DOHH2 (cell line): Measurements from ENCODE around the gene DDR2.

ENCODE experiments used
- H3F3A ChIP-seq: fragments of 200-600 bp; sonication (generic), shearing (Covaris generic); 2 replicates; pipeline ENCODE4 v1.6.0; 2016; ENCODE audit warnings: antibody characterized with exemption, mild to moderate bottlenecking; ENCODE audit not compliant: control insufficient read depth, insufficient read depth
- H3K27ac ChIP-seq: fragments of 200-600 bp; sonication (generic); 2 replicates; pipeline ENCODE4 v1.5.1; 2014; ENCODE audit warnings: low read depth, mild to moderate bottlenecking, low read length, moderate library complexity
- H3K27me3 ChIP-seq: fragments of 200-600 bp; sonication (generic); 2 replicates; pipeline ENCODE4 v1.6.1; 2014; ENCODE audit warnings: mild to moderate bottlenecking, low read length, mixed read lengths; ENCODE audit not compliant: control insufficient read depth
- H3K36me3 ChIP-seq: fragments of 200-600 bp; sonication (generic); 2 replicates; pipeline ENCODE4 v1.6.1; 2014; ENCODE audit warnings: mild to moderate bottlenecking, low read length, moderate library complexity, mixed read lengths; ENCODE audit not compliant: control insufficient read depth
- H3K4me1 ChIP-seq: fragments of 200-600 bp; sonication (generic); 2 replicates; pipeline ENCODE4 v1.6.1; 2014; ENCODE audit warnings: mild to moderate bottlenecking, low read length, mixed read lengths; ENCODE audit not compliant: control insufficient read depth
- H3K4me2 ChIP-seq: fragments of 200-600 bp; sonication (generic); 2 replicates; pipeline ENCODE4 v1.6.0; 2014; ENCODE audit warnings: mild to moderate bottlenecking, low read length, moderate library complexity
- H3K4me3 ChIP-seq: fragments of 200-600 bp; sonication (generic); 2 replicates; pipeline ENCODE4 v1.5.1; 2014; ENCODE audit warnings: mild to moderate bottlenecking, low read length, mixed read lengths
- H3K79me2 ChIP-seq: fragments of 200-600 bp; sonication (generic); 2 replicates; pipeline ENCODE4 v1.6.1; 2014; ENCODE audit warnings: mild to moderate bottlenecking, low read length, mixed read lengths; ENCODE audit not compliant: control insufficient read depth
- H3K9me2 ChIP-seq: fragments of 200-600 bp; sonication (generic); replicated peaks from 2 replicates; pipeline ENCODE4 v1.6.1; 2014; ENCODE audit warnings: mild to moderate bottlenecking, low read length, mixed read lengths; ENCODE audit not compliant: control insufficient read depth
- H3K9me3 ChIP-seq: fragments of 200-600 bp; sonication (generic); 2 replicates; pipeline ENCODE4 v1.6.1; 2014; ENCODE audit warnings: antibody characterized with exemption, low read length, mixed read lengths; ENCODE audit not compliant: control insufficient read depth, insufficient read depth
- H4K20me1 ChIP-seq: fragments of 200-600 bp; sonication (generic); 2 replicates; pipeline ENCODE4 v1.6.0; 2014; ENCODE audit warnings: low read depth, mild to moderate bottlenecking, antibody characterized with exemption, low read length, moderate library complexity; ENCODE audit not compliant: control insufficient read depth, insufficient read depth
- CTCF ChIP-seq: fragments of 200-600 bp; sonication (generic); IDR thresholded peaks from one replicate; pipeline ENCODE4 v1.5.1; 2014; ENCODE audit warnings: antibody characterized with exemption, mild to moderate bottlenecking, low read depth, low read length; ENCODE audit not compliant: poor library complexity, severe bottlenecking
- EZH2phosphoT487 ChIP-seq: fragments of 200-600 bp; sonication (generic); IDR thresholded peaks from 2 replicates; pipeline ENCODE4 v1.6.1; 2017; ENCODE audit warnings: borderline replicate concordance, mild to moderate bottlenecking, antibody characterized with exemption, low read length, moderate library complexity, mixed read lengths

DDR2 gene

GRCh38 chr1:162765788-162766187 is 133.5 kb downstream of the DDR2 start:
- TF ChIP-seq CTCF (no peak), EZH2phosphoT487 (no peak)
- no peak overlapping the region for H3K4me3 ChIP-seq
- no peak overlapping the region for H3K27ac ChIP-seq
- H3K79me2 ChIP-seq: no peaks in the 10 kb centered on the region
- H3K4me2 ChIP-seq: no peak overlapping the region
- no peaks in the 10 kb centered on the region for H3K9me3 ChIP-seq
- H3K27me3 ChIP-seq: peaks cover 2% of the 10 kb centered on the region; the same call in 1 of the 2 replicates
- no peaks in the 10 kb centered on the region for H3K36me3 ChIP-seq
- no peaks in the 10 kb centered on the region for H3K9me2 ChIP-seq
- H3K4me1 ChIP-seq: no peaks in the 10 kb centered on the region
- H4K20me1 ChIP-seq: no peaks in the 10 kb centered on the region
- no peaks in the 10 kb centered on the region for H3F3A ChIP-seq

GRCh38 chr1:162772571-162773154 is 140.4 kb downstream of the DDR2 start:
- no peaks in the 10 kb centered on the region for H3F3A ChIP-seq
- H3K79me2 ChIP-seq: no peaks in the 10 kb centered on the region
- no peaks in the 10 kb centered on the region for H3K36me3 ChIP-seq
- TF ChIP-seq EZH2phosphoT487 (no peak), CTCF (no peak)
- no peaks in the 10 kb centered on the region; the same call in 1 of the 2 replicates for H3K9me3 ChIP-seq
- H3K27me3 ChIP-seq: no peaks in the 10 kb centered on the region; the same call in 1 of the 2 replicates
- no peaks in the 10 kb centered on the region for H4K20me1 ChIP-seq
- H3K4me3 ChIP-seq: no peak overlapping the region
- no peak overlapping the region for H3K27ac ChIP-seq
- H3K4me2 ChIP-seq: no peak overlapping the region
- H3K9me2 ChIP-seq: no peaks in the 10 kb centered on the region
- H3K4me1 ChIP-seq: no peaks in the 10 kb centered on the region

GRCh38 chr1:162774007-162774406 is 141.7 kb downstream of the DDR2 start:
- H3K9me2 ChIP-seq: no peaks in the 10 kb centered on the region
- H3K4me1 ChIP-seq: no peaks in the 10 kb centered on the region
- H4K20me1 ChIP-seq: no peaks in the 10 kb centered on the region
- H3K27me3 ChIP-seq: no peaks in the 10 kb centered on the region; the same call in 1 of the 2 replicates
- no peaks in the 10 kb centered on the region for H3F3A ChIP-seq
- no peaks in the 10 kb centered on the region for H3K36me3 ChIP-seq
- H3K4me3 ChIP-seq: no peak overlapping the region
- no peaks in the 10 kb centered on the region for H3K79me2 ChIP-seq
- no peak for TF ChIP-seq CTCF
- no peak for TF ChIP-seq EZH2phosphoT487
- no peaks in the 10 kb centered on the region; the same call in 1 of the 2 replicates for H3K9me3 ChIP-seq
- H3K27ac ChIP-seq: no peak overlapping the region
- H3K4me2 ChIP-seq: no peak overlapping the region
